GM06990 (cell line): ENCODE data around the gene UBE2S.

Experiments
- DNase-seq: peaks from one replicate; pipeline ENCODE4 v3.0.0-alpha.2; 2011; ENCODE audit not compliant: insufficient read length; ENCODE audit errors: extremely low read depth
- H3K27me3 ChIP-seq: replicated peaks from 2 replicates; pipeline ENCODE4 v1.6.0; 2011; ENCODE audit warnings: low read length; ENCODE audit not compliant: control insufficient read depth, insufficient read depth
- H3K36me3 ChIP-seq: 2 replicates; pipeline ENCODE4 v1.5.1; 2011; ENCODE audit warnings: low read length; ENCODE audit not compliant: control insufficient read depth, insufficient read depth
- H3K4me3 ChIP-seq: replicated peaks from 2 replicates; pipeline ENCODE4 v1.5.1; 2011; ENCODE audit warnings: low read depth, mild to moderate bottlenecking, control low read depth, low read length
- CTCF ChIP-seq: IDR thresholded peaks from 2 replicates; pipeline ENCODE4 v1.5.1; 2011; ENCODE audit warnings: low read length, control low read depth, mild to moderate bottlenecking, inconsistent platforms; ENCODE audit not compliant: insufficient read depth, poor library complexity, severe bottlenecking

The UBE2S gene

GRCh38 chr19:55379174-55379573 is 28.4 kb downstream of the UBE2S start:
- TF ChIP-seq CTCF, result no peak
- Histone ChIP-seq H3K27me3 (no peaks in the 10 kb centered on the region), H3K36me3 (no peaks in the 10 kb centered on the region), H3K4me3 (no peak overlapping the region)
- DNase-seq, result no peak

- Histone ChIP-seq H3K27me3 (no peaks in the 10 kb centered on the region), H3K4me3 (no peak overlapping the region), H3K36me3 (no peaks in the 10 kb centered on the region)
- no peak for DNase-seq
- no peak for TF ChIP-seq CTCF
These were observed 30.0 kb downstream of the UBE2S start for GRCh38 chr19:55377356-55378131.

GRCh38 chr19:55376241-55376933 is 31.2 kb downstream of the UBE2S start, which contains the start of gene TMEM190:
Gene TMEM190 (plus strand): TSS chr19:55376826. CDS start chr19:55376854, 28 bp downstream.
- DNase-seq, result no peak
- Histone ChIP-seq H3K27me3 (no peaks in the 10 kb centered on the region; the same call in 1 of the 2 replicates), H3K36me3 (no peaks in the 10 kb centered on the region), H3K4me3 (no peak within 1 kb of the TSS)
- TF ChIP-seq CTCF, result no peak

GRCh38 chr19:55373993-55374757 is 33.4 kb downstream of the UBE2S start:
- Histone ChIP-seq H3K4me3 (no peak overlapping the region), H3K36me3 (no peaks in the 10 kb centered on the region), H3K27me3 (no peaks in the 10 kb centered on the region; the same call in none of the 2 replicates)
- no peak for DNase-seq
- TF ChIP-seq CTCF, result no peak

- H3K27me3 ChIP-seq, result no peaks in the 10 kb centered on the region; the same call in none of the 2 replicates
- no peak for DNase-seq
- no peak overlapping the region for H3K4me3 ChIP-seq
- TF ChIP-seq CTCF, result no peak
- H3K36me3 ChIP-seq, result no peaks in the 10 kb centered on the region
These were observed 34.1 kb downstream of the UBE2S start for GRCh38 chr19:55373306-55373992.
